Neural cell (in vitro differentiated cells): ENCODE results near the gene TMEM201.

Experiments
- CTCF ChIP-seq: fragments of 450-650 bp; IDR thresholded peaks from 2 replicates; pipeline ENCODE4 v1.5.1; 2014; ENCODE audit warnings: antibody characterized with exemption, mild to moderate bottlenecking, moderate library complexity; ENCODE audit not compliant: poor library complexity, severe bottlenecking
- EP300 ChIP-seq: fragments of 450-650 bp; conservative IDR thresholded peaks from 2 replicates; pipeline ENCODE4 v1.6.1; 2014; ENCODE audit warnings: antibody characterized with exemption, mild to moderate bottlenecking, moderate library complexity; ENCODE audit not compliant: poor library complexity, severe bottlenecking
- EZH2 ChIP-seq: fragments of 200-600, 300-800 bp; shearing (Covaris generic), sonication (generic); IDR thresholded peaks from 2 replicates; pipeline ENCODE4 v1.6.1; 2014; ENCODE audit warnings: antibody characterized with exemption, low read length, borderline replicate concordance, mild to moderate bottlenecking; ENCODE audit not compliant: insufficient read depth, poor library complexity, severe bottlenecking
- POLR2AphosphoS5 ChIP-seq: IDR thresholded peaks from 2 replicates; pipeline ENCODE4 v1.6.1; 2012
- RAD21 ChIP-seq: fragments of 450-650 bp; conservative IDR thresholded peaks from 2 replicates; pipeline ENCODE4 v1.6.1; 2014; ENCODE audit warnings: antibody characterized with exemption, mild to moderate bottlenecking, moderate library complexity
- REST ChIP-seq: IDR thresholded peaks from 2 replicates; pipeline ENCODE4 v1.6.1; 2012; ENCODE audit warnings: borderline replicate concordance
- SMC3 ChIP-seq: fragments of 450-650 bp; conservative IDR thresholded peaks from 2 replicates; pipeline ENCODE4 v1.6.1; 2014; ENCODE audit warnings: antibody characterized with exemption, mild to moderate bottlenecking, moderate library complexity; ENCODE audit not compliant: poor library complexity
- TAF1 ChIP-seq: IDR thresholded peaks from 2 replicates; pipeline ENCODE4 v1.6.1; 2012; ENCODE audit warnings: low read depth

DNA sequence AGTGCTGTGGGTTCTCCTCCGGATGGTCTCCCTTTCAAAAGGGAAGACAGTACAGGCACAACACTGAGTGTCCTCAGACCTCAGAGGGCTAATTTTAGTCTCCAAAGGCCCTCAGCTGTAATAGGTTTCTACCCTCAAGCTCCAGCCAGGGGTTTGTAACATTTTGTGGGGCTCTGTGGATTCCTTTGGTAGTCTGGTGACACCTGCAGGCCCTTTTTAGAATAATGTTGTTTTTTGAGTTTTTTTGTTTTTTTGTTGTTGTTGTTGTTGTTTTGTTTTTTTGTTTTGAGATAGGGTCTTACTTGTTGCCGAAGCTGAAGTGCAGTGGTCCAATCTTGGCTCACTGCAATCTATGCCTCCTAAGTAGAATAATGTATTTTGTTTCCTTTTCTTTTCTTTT, 15.0 kb upstream of the TMEM201 start:
- TF ChIP-seq CTCF = peak; percentile 58
- TF ChIP-seq TAF1 = no peak
- no peak for TF ChIP-seq EZH2
- peak; percentile 61 for TF ChIP-seq SMC3
- TF ChIP-seq POLR2AphosphoS5 = no peak
- TF ChIP-seq EP300 = no peak
- peak; percentile 58 for TF ChIP-seq RAD21
- TF ChIP-seq REST = no peak
